Kidney (tissue), 14 donors: Measurements from ENCODE around the gene TAS1R1. TPM values are rescaled to one million over a fixed set of nuclear protein-coding genes. Genes with fewer than 3 reads are reported as not detected.

ENCODE experiments used
- DNase-seq, 5 donors: peaks; one replicate each; pipeline ENCODE4 v3.0.0-alpha.2; 2013 to 2020
- FAIRE-seq: peaks from 2 replicates; lab custom pipeline; 2012; peaks lifted over from hg19 to GRCh38; lab: Jason Lieb, UNC
- H3K27ac ChIP-seq, 2 donors: one replicate each; pipeline ENCODE4 v1.7.0; 2013; ENCODE audit warnings: low read depth in 2 of 2, low read length in 2 of 2, inconsistent platforms in 1 of 2
- H3K27me3 ChIP-seq: one replicate; pipeline ENCODE4 v1.7.1; 2013; ENCODE audit warnings: low read length, inconsistent platforms; ENCODE audit not compliant: control insufficient read depth, insufficient read depth
- H3K36me3 ChIP-seq, 3 donors: one replicate each; pipeline versions ENCODE4 v1.7.0 to v1.7.1; 2013; ENCODE audit warnings: low read length in 3 of 3, control low read depth in 1 of 3, inconsistent platforms in 1 of 3; ENCODE audit not compliant: insufficient read depth in 3 of 3, control insufficient read depth in 2 of 3
- H3K4me1 ChIP-seq, 3 donors: one replicate each; pipeline versions ENCODE4 v1.7.0 to v1.7.1; 2013; ENCODE audit warnings: low read length in 3 of 3, inconsistent platforms in 1 of 3, low read depth in 1 of 3; ENCODE audit not compliant: control insufficient read depth in 2 of 3, insufficient read depth in 2 of 3
- H3K4me3 ChIP-seq, 3 donors: one replicate each; pipeline versions ENCODE4 v1.7.0 to v1.8.1; 2013; ENCODE audit warnings: low read length in 3 of 3, control low read depth in 1 of 3, inconsistent platforms in 1 of 3
- H3K9ac ChIP-seq, 3 donors: one replicate each; pipeline versions ENCODE4 v1.7.0 to v1.7.1; 2013; ENCODE audit warnings: low read length in 3 of 3, control low read depth in 1 of 3, inconsistent platforms in 1 of 3
- H3K9me3 ChIP-seq, 3 donors: one replicate each; pipeline versions ENCODE4 v1.7.0 to v1.7.1; 2013; ENCODE audit warnings: low read length in 3 of 3, control low read depth in 1 of 3, inconsistent platforms in 1 of 3; ENCODE audit not compliant: control insufficient read depth in 2 of 3, insufficient read depth in 1 of 3
- intact Hi-C: fragments of 100-400 bp; cut with DNase I; formaldehyde crosslinking; loops from one replicate; pipeline ENCODE4 v1.11.1; 2022
- polyA plus RNA-seq: library from polyadenylated mRNA; stranded (reverse); fragments of 350-450 nt; fragmentation: Illumina TruSeq; extraction: RNeasy Lipid Tissue Mini Kit (QIAGEN cat#74804); gene quantifications from one replicate; pipeline ENCODE4 v1.2.3, GENCODE V29; 2014; ENCODE audit warnings: low read depth, low replicate concordance; ENCODE audit not compliant: insufficient read depth
- total RNA-seq: library from RNA; stranded (reverse); fragmentation: NEBNext Ultra II Directional; extraction: Animal tissue kit (Norgen Biotek cat#: 25700); gene quantifications from one replicate; pipeline ENCODE4 v1.2.1, GENCODE V29; 2021
- TF ChIP-seq, protein P1 (sequence below): IDR thresholded peaks from 3 replicates; pipeline ENCODE4 v1.5.1; 2012; ENCODE audit warnings: mild to moderate bottlenecking, moderate library complexity, borderline replicate concordance; ENCODE audit not compliant: insufficient read depth; ENCODE audit errors: extremely low read depth
- donor health status: control.
- donor health status: control.
- donor health status: control.
- donor health status: control.
- donor health status: control.
- donor health status: DM: yes; HTN: yes; CAD: no.
- donor health status: Normal renal cell carcinoma (clear cell type).

TAS1R1 gene
- total and polyA plus RNA-seq, 2 donors from 2014 or later = not detected

DNA sequence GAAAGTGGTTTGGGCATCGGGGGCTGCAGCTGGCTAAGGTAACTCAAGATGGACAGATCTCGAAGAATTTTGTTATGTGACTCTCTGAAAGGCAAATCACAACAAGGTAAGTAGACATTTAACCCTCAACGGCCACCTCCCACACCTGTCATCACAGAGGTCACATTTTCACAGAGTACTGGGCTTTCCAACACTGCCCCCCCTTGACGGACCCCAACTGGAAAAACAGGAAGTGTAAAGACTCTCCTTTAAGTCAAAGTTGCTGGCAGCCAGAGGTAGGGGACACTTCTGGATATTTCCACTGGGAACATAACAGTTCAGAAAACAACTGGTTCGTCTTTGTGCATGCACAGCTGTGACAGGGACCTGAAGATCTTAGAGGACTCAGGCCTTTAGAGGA is 23.1 kb upstream of the TAS1R1 start:
- no peaks in the 10 kb centered on the region for H3K9me3 ChIP-seq
- no peak overlapping the region for H3K9ac ChIP-seq
- intact Hi-C loops = no loop called here
- DNase-seq (peak in 4 of 5 donors; percentile 4 to 52 (median 37)), FAIRE-seq (no peak)
- H3K36me3 ChIP-seq = peaks cover 16 to 42% (median 26%) of the 10 kb centered on the region in 3 donors
- H3K27ac ChIP-seq = no peak overlapping the region
- no peaks in the 10 kb centered on the region for H3K4me1 ChIP-seq
- TF ChIP-seq, protein P1, sequence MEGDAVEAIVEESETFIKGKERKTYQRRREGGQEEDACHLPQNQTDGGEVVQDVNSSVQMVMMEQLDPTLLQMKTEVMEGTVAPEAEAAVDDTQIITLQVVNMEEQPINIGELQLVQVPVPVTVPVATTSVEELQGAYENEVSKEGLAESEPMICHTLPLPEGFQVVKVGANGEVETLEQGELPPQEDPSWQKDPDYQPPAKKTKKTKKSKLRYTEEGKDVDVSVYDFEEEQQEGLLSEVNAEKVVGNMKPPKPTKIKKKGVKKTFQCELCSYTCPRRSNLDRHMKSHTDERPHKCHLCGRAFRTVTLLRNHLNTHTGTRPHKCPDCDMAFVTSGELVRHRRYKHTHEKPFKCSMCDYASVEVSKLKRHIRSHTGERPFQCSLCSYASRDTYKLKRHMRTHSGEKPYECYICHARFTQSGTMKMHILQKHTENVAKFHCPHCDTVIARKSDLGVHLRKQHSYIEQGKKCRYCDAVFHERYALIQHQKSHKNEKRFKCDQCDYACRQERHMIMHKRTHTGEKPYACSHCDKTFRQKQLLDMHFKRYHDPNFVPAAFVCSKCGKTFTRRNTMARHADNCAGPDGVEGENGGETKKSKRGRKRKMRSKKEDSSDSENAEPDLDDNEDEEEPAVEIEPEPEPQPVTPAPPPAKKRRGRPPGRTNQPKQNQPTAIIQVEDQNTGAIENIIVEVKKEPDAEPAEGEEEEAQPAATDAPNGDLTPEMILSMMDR = no peak
- no peaks in the 10 kb centered on the region for H3K27me3 ChIP-seq
- H3K4me3 ChIP-seq = no peak overlapping the region

- peaks cover 13 to 29% (median 14%) of the 10 kb centered on the region in 3 donors for H3K36me3 ChIP-seq
- no peak overlapping the region for H3K27ac ChIP-seq
- intact Hi-C loops = no loop called here
- H3K9ac ChIP-seq = no peak overlapping the region
- no peaks in the 10 kb centered on the region for H3K27me3 ChIP-seq
- no peaks in the 10 kb centered on the region for H3K4me1 ChIP-seq
- H3K9me3 ChIP-seq = no peaks in the 10 kb centered on the region
- TF ChIP-seq, protein P1 = no peak
- FAIRE-seq (no peak), DNase-seq (peak in 1 of 5 donors; percentile 23)
- no peak overlapping the region for H3K4me3 ChIP-seq
These were observed 20.8 kb upstream of the TAS1R1 start for GRCh38 chr1:6534248-6534822.

- Histone ChIP-seq H3K4me3 (no peak overlapping the region), H3K27me3 (no peaks in the 10 kb centered on the region), H3K4me1 (no peaks in the 10 kb centered on the region), H3K27ac (no peak overlapping the region), H3K9ac (no peak overlapping the region), H3K9me3 (no peaks in the 10 kb centered on the region), H3K36me3 (peaks cover 13 to 29% (median 14%) of the 10 kb centered on the region in 3 donors)
- TF ChIP-seq, protein P1 = no peak
- DNase-seq = peak in 1 of 5 donors; percentile 22
- intact Hi-C loops = no loop called here
- FAIRE-seq = no peak
These were observed 19.9 kb upstream of the TAS1R1 start for GRCh38 chr1:6535214-6535613.
